WTC11 (cell line): ENCODE results near the gene BCAS1. TPM values are rescaled to one million over a fixed set of nuclear protein-coding genes. Genes with fewer than 3 reads are reported as not detected.

Experiments used
- ATAC-seq: fragments of 200-7000 bp; cut with Tn5 transposase; 2 replicates; pipeline ENCODE4 v1.10.0; 2021; ENCODE audit warnings: mild to moderate bottlenecking, moderate library complexity
- CTCF ChIA-PET: fragments of 300-600 bp; sonication (Branson Sonifier 250); formaldehyde crosslinking; loops from one replicate; lab custom pipeline; 2021; ENCODE audit warnings: antibody characterized with exemption; lab: Charles Lee
- POLR2A ChIA-PET: fragments of 350-600 bp; sonication (Branson Sonifier 250); formaldehyde crosslinking; loops from one replicate; lab custom pipeline; 2021; ENCODE audit warnings: antibody characterized with exemption; lab: Charles Lee
- DNase-seq: peaks from one replicate; pipeline ENCODE4 v3.0.0; 2021; ENCODE audit warnings: low spot score
- H3K27ac Mint-ChIP-seq: 2 replicates; pipeline ENCODE4 v1.8.0; 2021; ENCODE audit warnings: mixed read lengths
- H3K27me3 Mint-ChIP-seq: 2 replicates; pipeline ENCODE4 v1.8.0; 2021; ENCODE audit warnings: low read depth, mild to moderate bottlenecking, moderate library complexity, mixed read lengths
- H3K36me3 Mint-ChIP-seq: 2 replicates; pipeline ENCODE4 v1.8.0; 2021; ENCODE audit warnings: mixed read lengths
- H3K4me1 Mint-ChIP-seq: 2 replicates; pipeline ENCODE4 v1.8.0; 2022; ENCODE audit warnings: mixed read lengths
- H3K4me3 Mint-ChIP-seq: 2 replicates; pipeline ENCODE4 v1.8.0; 2021; ENCODE audit warnings: mild to moderate bottlenecking, moderate library complexity, mixed read lengths
- H3K9me3 Mint-ChIP-seq: 2 replicates; pipeline ENCODE4 v1.8.0; 2021; ENCODE audit warnings: mixed read lengths
- ATF6 ChIP-seq: sonication (generic); formaldehyde crosslinking; IDR thresholded peaks from 2 replicates; pipeline ENCODE4 v1.8.1; 2023; ENCODE audit warnings: mild to moderate bottlenecking, missing genetic modification reagents
- CDX4 ChIP-seq: fragments of 250-450 bp; sonication (Bioruptor Pico); IDR thresholded peaks from 2 replicates; pipeline ENCODE4 v1.9.0; 2021; ENCODE audit warnings: moderate library complexity, mild to moderate bottlenecking, inconsistent platforms, borderline replicate concordance
- FOXK1 ChIP-seq: sonication (generic); formaldehyde crosslinking; IDR thresholded peaks from 2 replicates; pipeline ENCODE4 v1.8.0; 2022; ENCODE audit warnings: mild to moderate bottlenecking, moderate library complexity, missing genetic modification reagents
- GRHL2 ChIP-seq: fragments of 250-450 bp; sonication (Bioruptor Pico); IDR thresholded peaks from 2 replicates; pipeline ENCODE4 v1.8.0; 2022; ENCODE audit warnings: mild to moderate bottlenecking, moderate library complexity; ENCODE audit not compliant: insufficient replicate concordance, severe bottlenecking
- MAX ChIP-seq: sonication (generic); formaldehyde crosslinking; IDR thresholded peaks from 2 replicates; pipeline ENCODE4 v1.8.0; 2022; ENCODE audit warnings: mild to moderate bottlenecking, missing genetic modification reagents
- MLX ChIP-seq: sonication (generic); formaldehyde crosslinking; IDR thresholded peaks from 2 replicates; pipeline ENCODE4 v1.8.1; 2023; ENCODE audit warnings: mild to moderate bottlenecking, missing genetic modification reagents, moderate library complexity
- NR2C2 ChIP-seq: sonication (generic); formaldehyde crosslinking; IDR thresholded peaks from 2 replicates; pipeline ENCODE4 v1.8.0; 2022; ENCODE audit warnings: mild to moderate bottlenecking, missing genetic modification reagents
- PRDM15 ChIP-seq: sonication (generic); formaldehyde crosslinking; IDR thresholded peaks from 2 replicates; pipeline ENCODE4 v1.8.0; 2022; ENCODE audit warnings: missing genetic modification reagents
- RORB ChIP-seq: fragments of 250-450 bp; sonication (Bioruptor Pico); IDR thresholded peaks from 2 replicates; pipeline ENCODE4 v1.9.0; 2021; ENCODE audit warnings: mild to moderate bottlenecking
- TCF7 ChIP-seq: sonication (generic); formaldehyde crosslinking; IDR thresholded peaks from 2 replicates; pipeline ENCODE4 v1.8.0; 2022; ENCODE audit warnings: mild to moderate bottlenecking, low read depth, missing genetic modification reagents, moderate library complexity
- ZMAT4 ChIP-seq: fragments of 250-450 bp; sonication (Bioruptor Pico); IDR thresholded peaks from 2 replicates; pipeline ENCODE4 v1.9.0; 2021; ENCODE audit warnings: mild to moderate bottlenecking
- ZNF121 ChIP-seq: sonication (generic); formaldehyde crosslinking; IDR thresholded peaks from 2 replicates; pipeline ENCODE4 v1.8.0; 2023; ENCODE audit warnings: missing genetic modification reagents
- ZNF396 ChIP-seq: fragments of 250-450 bp; sonication (Bioruptor Pico); IDR thresholded peaks from 2 replicates; pipeline ENCODE4 v1.8.0; 2021; ENCODE audit warnings: mild to moderate bottlenecking, moderate library complexity, borderline replicate concordance
- total RNA-seq: library from RNA; stranded (reverse); gene quantifications from 3 replicates; pipeline ENCODE4 v1.2.3, GENCODE V29; 2021

BCAS1 gene
- total RNA-seq, 1 experiment from 2014 or later = 0.11 TPM

- H3K27me3 Mint-ChIP-seq = no peaks in the 10 kb centered on the region
Observed at GRCh38 chr20:53996584-53997486, 73.6 kb downstream of the BCAS1 start.

More at GRCh38 chr20:53996584-53997486, 73.6 kb downstream of the BCAS1 start:
- Mint-ChIP-seq H3K27ac (no peak overlapping the region), H3K9me3 (peaks cover 21% of the 10 kb centered on the region), H3K4me3 (no peak overlapping the region), H3K36me3 (no peaks in the 10 kb centered on the region), H3K4me1 (no peaks in the 10 kb centered on the region)
- TF ChIP-seq ZMAT4 (CRISPR knock-in tag) (no peak), FOXK1 (CRISPR knock-in tag) (no peak), MAX (CRISPR knock-in tag) (no peak), NR2C2 (CRISPR knock-in tag) (no peak), ZNF121 (no peak), ATF6 (CRISPR knock-in tag) (no peak), ZNF396 (CRISPR knock-in tag) (no peak), TCF7 (CRISPR knock-in tag) (no peak), PRDM15 (CRISPR knock-in tag) (no peak), GRHL2 (CRISPR knock-in tag) (no peak), RORB (CRISPR knock-in tag) (no peak), CDX4 (no peak), MLX (CRISPR knock-in tag) (no peak)
- CTCF ChIA-PET = no interaction called here
- POLR2A ChIA-PET = no interaction called here
- ATAC-seq = no peak
- DNase-seq = no peak
